ENCODE measurements around the gene LACTB.

The LACTB gene

GRCh38 chr15:63083541-63083940 is 38.1 kb upstream of the LACTB start:
- Mint-ChIP-seq H3K27ac (no peak overlapping the region), H3K4me1 (ENCODE audit: low read depth) (no peaks in the 10 kb centered on the region), H3K9me3 (no peaks in the 10 kb centered on the region), H3K4me3 (no peak overlapping the region), H3K27me3 (no peaks in the 10 kb centered on the region), H3K36me3 (ENCODE audit: low read depth) (no peaks in the 10 kb centered on the region)
- intact Hi-C loops (cut with micrococcal nuclease), result no loop called here

- Mint-ChIP-seq H3K36me3 (ENCODE audit: low read depth) (no peaks in the 10 kb centered on the region), H3K9me3 (no peaks in the 10 kb centered on the region), H3K27me3 (no peaks in the 10 kb centered on the region), H3K4me3 (no peak overlapping the region), H3K27ac (no peak overlapping the region), H3K4me1 (ENCODE audit: low read depth) (no peaks in the 10 kb centered on the region)
- intact Hi-C loops (cut with micrococcal nuclease), result no loop called here
Observed at GRCh38 chr15:63084806-63085205, 36.9 kb upstream of the LACTB start.

DNA sequence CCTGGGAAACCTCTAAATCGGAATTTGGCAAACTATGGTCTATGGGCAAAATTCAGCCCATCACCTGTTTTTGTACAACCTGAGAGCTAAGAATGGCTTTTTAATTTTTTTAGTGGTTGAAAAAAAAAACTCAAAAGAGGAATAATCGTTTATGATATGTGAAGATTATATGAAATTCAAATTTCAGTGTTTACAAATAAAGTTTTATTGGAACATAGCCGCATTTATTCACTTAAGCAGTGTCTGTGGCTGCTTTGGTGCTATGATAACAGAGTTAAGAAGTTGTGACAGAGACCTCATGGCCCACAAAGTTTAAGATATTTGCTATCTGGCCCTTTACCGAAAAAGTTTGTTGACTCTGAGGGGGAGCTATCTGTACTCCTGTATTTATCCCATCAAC is 36.4 kb upstream of the LACTB start:
- no peak overlapping the region for H3K27ac Mint-ChIP-seq
- H3K36me3 Mint-ChIP-seq (ENCODE audit: low read depth), result no peaks in the 10 kb centered on the region
- intact Hi-C loops (cut with micrococcal nuclease), result no loop called here
- no peaks in the 10 kb centered on the region for H3K4me1 Mint-ChIP-seq (ENCODE audit: low read depth)
- H3K27me3 Mint-ChIP-seq, result no peaks in the 10 kb centered on the region
- H3K9me3 Mint-ChIP-seq, result no peaks in the 10 kb centered on the region
- H3K4me3 Mint-ChIP-seq, result no peak overlapping the region

DNA sequence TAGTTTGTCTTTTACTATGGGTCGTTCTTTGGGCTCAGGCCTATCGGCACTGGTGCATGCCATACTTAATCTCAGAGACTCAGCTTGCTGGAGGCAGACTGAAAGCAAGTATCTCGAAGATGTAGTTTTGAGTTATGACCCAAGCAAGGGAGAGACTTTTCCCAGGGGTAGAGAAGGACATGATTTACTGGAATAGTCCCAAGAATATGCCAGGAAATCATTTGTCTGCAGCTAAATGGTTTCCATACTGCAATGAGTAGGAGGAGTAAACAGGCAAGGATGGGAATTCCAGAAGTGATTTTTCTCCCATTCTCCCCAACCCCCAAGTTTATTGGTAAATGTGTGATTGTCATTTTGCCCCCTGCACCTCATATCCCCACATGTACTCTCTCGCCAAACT is 35.4 kb upstream of the LACTB start:
- no peaks in the 10 kb centered on the region for H3K4me1 Mint-ChIP-seq (ENCODE audit: low read depth)
- H3K27ac Mint-ChIP-seq, result no peak overlapping the region
- no peaks in the 10 kb centered on the region for H3K27me3 Mint-ChIP-seq
- no peak overlapping the region for H3K4me3 Mint-ChIP-seq
- no peaks in the 10 kb centered on the region for H3K9me3 Mint-ChIP-seq
- intact Hi-C loops (cut with micrococcal nuclease), result no loop called here
- no peaks in the 10 kb centered on the region for H3K36me3 Mint-ChIP-seq (ENCODE audit: low read depth)

DNA sequence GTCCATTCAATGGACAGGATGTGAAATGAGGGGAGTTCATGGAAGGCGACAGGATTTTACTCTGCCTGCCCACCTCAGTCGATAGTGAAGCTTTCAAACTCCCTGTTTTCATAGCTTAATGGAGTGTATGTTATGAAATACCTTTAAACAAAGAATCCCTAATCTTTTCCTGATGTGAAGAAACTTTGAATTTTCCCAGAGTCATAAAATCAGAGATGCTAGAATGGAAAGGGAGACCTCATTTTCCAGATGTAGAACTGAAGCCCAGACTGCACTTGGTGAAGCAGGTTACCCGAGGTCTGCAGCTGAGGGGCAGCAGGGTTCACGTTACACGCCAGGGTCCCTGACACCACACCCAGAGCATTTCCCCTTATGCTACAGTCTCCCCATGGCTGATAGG is 34.7 kb upstream of the LACTB start:
- intact Hi-C loops (cut with micrococcal nuclease), result no loop called here
- Mint-ChIP-seq H3K4me1 (ENCODE audit: low read depth) (no peaks in the 10 kb centered on the region), H3K27ac (no peak overlapping the region), H3K4me3 (no peak overlapping the region), H3K9me3 (no peaks in the 10 kb centered on the region), H3K27me3 (no peaks in the 10 kb centered on the region), H3K36me3 (ENCODE audit: low read depth) (no peaks in the 10 kb centered on the region)

GRCh38 chr15:63088533-63089245 is 33.0 kb upstream of the LACTB start:
- no peak overlapping the region for H3K27ac Mint-ChIP-seq
- no peaks in the 10 kb centered on the region for H3K27me3 Mint-ChIP-seq

DNA sequence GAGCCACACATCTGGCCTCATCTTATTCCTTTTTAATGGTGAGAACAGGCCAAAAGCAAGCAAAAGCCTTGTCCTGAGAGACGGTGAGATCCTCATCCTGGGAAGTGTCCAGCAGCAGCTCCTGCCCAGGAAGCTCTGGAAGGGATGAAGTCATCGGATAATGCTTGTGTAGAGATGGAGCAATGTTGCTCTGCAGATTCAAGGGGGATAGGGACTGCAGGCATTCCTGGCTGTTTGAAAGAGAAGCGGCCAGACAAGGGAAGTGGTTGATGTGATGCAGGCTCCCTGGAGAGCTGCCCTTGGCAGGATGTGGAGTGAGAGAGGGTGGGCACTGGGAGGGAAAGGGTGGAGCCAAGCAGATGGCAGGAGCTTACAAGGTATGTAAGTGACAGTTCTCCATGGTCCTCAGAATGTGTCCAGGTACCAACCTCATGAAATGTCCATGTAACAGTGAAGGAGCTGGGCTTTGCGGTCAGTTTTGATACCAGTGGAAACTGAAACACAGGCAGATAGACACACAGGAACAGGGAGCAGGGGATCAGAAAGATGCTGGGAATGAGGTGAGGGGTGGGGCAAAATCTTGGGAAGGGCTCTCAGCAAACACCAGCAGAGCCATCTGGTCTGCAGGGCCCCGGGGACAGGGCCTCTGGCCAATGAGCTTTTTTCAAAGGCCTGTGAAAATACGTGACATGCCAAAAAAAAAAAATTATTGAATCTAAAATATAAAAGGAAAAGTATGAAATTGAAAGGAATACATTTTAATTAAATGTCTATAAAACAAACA is 32.2 kb upstream of the LACTB start:
- H3K4me1 Mint-ChIP-seq (ENCODE audit: low read depth), result peaks cover 6% of the 10 kb centered on the region
- no peaks in the 10 kb centered on the region for H3K9me3 Mint-ChIP-seq
- no peak overlapping the region for H3K27ac Mint-ChIP-seq
- H3K27me3 Mint-ChIP-seq, result no peaks in the 10 kb centered on the region
- intact Hi-C loops (cut with micrococcal nuclease), result no loop called here
- no peak overlapping the region for H3K4me3 Mint-ChIP-seq
- no peaks in the 10 kb centered on the region for H3K36me3 Mint-ChIP-seq (ENCODE audit: low read depth)

More at GRCh38 chr15:63088533-63089245, 33.0 kb upstream of the LACTB start:
- no peaks in the 10 kb centered on the region for H3K36me3 Mint-ChIP-seq (ENCODE audit: low read depth)
- no peaks in the 10 kb centered on the region for H3K9me3 Mint-ChIP-seq
- no peak overlapping the region for H3K4me3 Mint-ChIP-seq
- intact Hi-C loops (cut with micrococcal nuclease), result no loop called here
- H3K4me1 Mint-ChIP-seq (ENCODE audit: low read depth), result peaks cover 5% of the 10 kb centered on the region

DNA sequence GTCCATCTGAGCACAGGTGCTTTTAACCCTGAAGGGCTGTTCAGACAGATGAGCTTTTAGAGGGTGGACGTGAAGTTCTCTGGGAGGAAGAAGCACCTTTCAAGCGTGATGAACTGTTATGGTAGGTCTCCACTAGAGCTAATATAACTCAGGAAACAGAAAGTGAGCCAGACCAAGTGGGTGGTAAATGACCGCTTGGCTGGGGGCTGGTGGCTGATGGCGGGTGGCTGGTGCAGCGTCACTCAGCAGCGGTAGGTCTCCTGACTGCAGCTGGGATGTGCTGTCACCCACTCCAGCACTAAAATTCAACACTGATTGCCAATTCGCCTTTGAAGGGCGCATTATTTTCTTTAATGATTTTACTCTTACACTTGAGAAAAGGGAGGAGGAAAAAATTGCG is 31.2 kb upstream of the LACTB start:
- no peaks in the 10 kb centered on the region for H3K9me3 Mint-ChIP-seq
- intact Hi-C loops (cut with micrococcal nuclease), result no loop called here

DNA sequence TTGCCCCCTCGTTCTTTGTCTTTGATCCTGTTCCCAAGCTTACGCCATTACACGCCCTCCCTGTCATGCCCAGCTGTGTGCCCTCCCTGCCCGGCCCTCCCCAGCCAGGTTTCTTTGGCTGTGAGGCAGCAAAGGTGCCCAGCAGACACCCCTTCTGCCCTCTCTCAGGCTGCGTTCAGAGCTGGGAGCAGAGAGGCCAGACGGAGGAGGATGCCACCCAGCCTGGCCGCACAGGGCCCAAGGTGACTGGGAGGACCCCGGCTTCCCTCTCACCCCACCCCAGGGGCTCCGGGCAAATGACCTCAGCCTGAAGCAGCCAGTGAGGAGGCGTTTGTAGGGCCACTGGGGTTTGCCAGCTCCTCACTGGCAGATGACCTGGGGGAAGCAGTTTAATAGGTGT is 30.8 kb upstream of the LACTB start:
- Mint-ChIP-seq H3K4me3 (no peak overlapping the region), H3K9me3 (no peaks in the 10 kb centered on the region), H3K27ac (no peak overlapping the region), H3K27me3 (no peaks in the 10 kb centered on the region), H3K36me3 (ENCODE audit: low read depth) (no peaks in the 10 kb centered on the region), H3K4me1 (ENCODE audit: low read depth) (peaks cover 6% of the 10 kb centered on the region)
- intact Hi-C loops (cut with micrococcal nuclease), result no loop called here

More for the DNA sequence above, 31.2 kb upstream of the LACTB start:
- H3K4me3 Mint-ChIP-seq, result no peak overlapping the region
- peaks cover 6% of the 10 kb centered on the region for H3K4me1 Mint-ChIP-seq (ENCODE audit: low read depth)
- H3K27ac Mint-ChIP-seq, result no peak overlapping the region
- no peaks in the 10 kb centered on the region for H3K36me3 Mint-ChIP-seq (ENCODE audit: low read depth)
- H3K27me3 Mint-ChIP-seq, result no peaks in the 10 kb centered on the region

- H3K9me3 Mint-ChIP-seq, result no peaks in the 10 kb centered on the region
- no peaks in the 10 kb centered on the region for H3K27me3 Mint-ChIP-seq
- intact Hi-C loops (cut with micrococcal nuclease), result loop anchor here (2.0 kb wide), 1 partner anchor 43 kb away; no protein-coding TSS in a partner anchor
- no peaks in the 10 kb centered on the region for H3K36me3 Mint-ChIP-seq (ENCODE audit: low read depth)
- H3K27ac Mint-ChIP-seq, result no peak overlapping the region
- no peak overlapping the region for H3K4me3 Mint-ChIP-seq
- H3K4me1 Mint-ChIP-seq (ENCODE audit: low read depth), result peaks cover 7% of the 10 kb centered on the region
Observed at GRCh38 chr15:63091679-63092446, 29.8 kb upstream of the LACTB start.

DNA sequence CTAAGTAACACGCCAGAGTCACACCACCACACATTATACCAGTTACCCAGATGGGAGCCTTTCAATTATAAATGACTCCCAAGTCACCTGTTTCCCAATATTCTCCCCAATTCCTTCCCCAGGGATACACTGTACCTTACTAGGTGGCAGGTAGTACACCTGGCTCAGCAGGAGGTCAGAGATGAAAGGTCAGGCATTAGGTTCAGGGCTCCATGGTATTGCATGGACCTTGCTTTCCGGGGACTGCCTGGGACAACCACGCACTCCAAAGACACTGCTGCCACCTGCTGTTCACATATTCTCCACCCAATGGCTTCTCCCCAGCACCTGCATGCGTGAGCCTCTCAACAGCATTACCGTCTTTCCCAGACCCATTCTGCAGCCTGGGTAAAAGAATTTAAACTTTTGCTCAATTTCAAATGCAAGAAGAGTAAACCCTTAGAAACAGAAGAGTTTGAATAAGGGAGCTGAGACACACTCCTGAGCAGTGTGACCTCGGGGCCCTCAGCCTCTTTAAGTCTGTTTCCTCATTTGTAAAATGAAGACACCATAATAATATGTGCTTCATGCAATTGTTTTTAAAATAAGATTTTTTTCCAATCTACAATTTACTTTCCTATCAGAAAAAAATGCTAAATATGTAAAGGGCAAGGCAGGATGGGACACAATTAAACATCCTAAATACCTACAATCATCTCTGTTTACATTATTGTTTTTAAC is 28.0 kb upstream of the LACTB start:
- Mint-ChIP-seq H3K27me3 (no peaks in the 10 kb centered on the region), H3K4me1 (ENCODE audit: low read depth) (peaks cover 12% of the 10 kb centered on the region), H3K4me3 (no peak overlapping the region), H3K27ac (no peak overlapping the region), H3K9me3 (no peaks in the 10 kb centered on the region), H3K36me3 (ENCODE audit: low read depth) (no peaks in the 10 kb centered on the region)
- intact Hi-C loops (cut with micrococcal nuclease), result loop anchor here (1.0 to 2.0 kb wide), 3 partner anchors 45 to 311 kb away; no protein-coding TSS in a partner anchor

- Mint-ChIP-seq H3K4me1 (ENCODE audit: low read depth) (peaks cover 12% of the 10 kb centered on the region), H3K36me3 (ENCODE audit: low read depth) (no peaks in the 10 kb centered on the region), H3K4me3 (no peak overlapping the region), H3K27ac (no peak overlapping the region), H3K27me3 (no peaks in the 10 kb centered on the region), H3K9me3 (no peaks in the 10 kb centered on the region)
- intact Hi-C loops (cut with micrococcal nuclease), result no loop called here
Observed at GRCh38 chr15:63094495-63094931, 27.1 kb upstream of the LACTB start.

DNA sequence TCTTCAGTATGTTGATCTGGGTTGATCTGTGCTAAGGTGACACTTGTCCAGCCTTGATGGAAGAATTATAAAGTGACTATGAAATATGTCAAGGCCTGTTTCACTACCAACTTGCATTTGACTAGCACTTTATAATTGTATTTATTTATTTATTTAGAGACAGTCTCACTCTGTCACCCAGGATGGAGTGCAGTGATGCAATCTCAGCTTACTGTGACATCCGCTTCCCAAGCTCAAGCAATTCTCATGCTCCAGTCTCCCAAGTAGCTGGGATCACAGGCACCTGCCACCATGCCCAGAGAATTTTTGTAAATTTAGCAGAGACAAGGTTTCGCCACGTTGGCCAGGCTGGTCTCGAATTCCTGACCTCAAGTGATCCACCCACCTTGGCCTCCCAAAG is 25.5 kb upstream of the LACTB start:
- Mint-ChIP-seq H3K4me1 (ENCODE audit: low read depth) (peaks cover 12% of the 10 kb centered on the region), H3K27me3 (no peaks in the 10 kb centered on the region), H3K4me3 (no peak overlapping the region), H3K27ac (no peak overlapping the region), H3K9me3 (no peaks in the 10 kb centered on the region), H3K36me3 (ENCODE audit: low read depth) (no peaks in the 10 kb centered on the region)
- intact Hi-C loops (cut with micrococcal nuclease), result no loop called here

Measured in dendritic cell treated with granulocyte-macrophage colony-stimulating factor and Interleukin-4, amounts not matched to agents 40 ng/mL and 50 ng/mL, for 4 days (primary cell).